ENCODE results near the gene BCL2L1. TPM values are rescaled to one million over a fixed set of nuclear protein-coding genes. Genes with fewer than 3 reads are reported as not detected.
A peak's percentile ranks its signal among the peaks of the same experiment; 100 is the strongest.

Gene BCL2L1
- polyA plus RNA-seq (2012; ENCODE audit: low read depth, missing spikeins): 40.2 TPM

DNA sequence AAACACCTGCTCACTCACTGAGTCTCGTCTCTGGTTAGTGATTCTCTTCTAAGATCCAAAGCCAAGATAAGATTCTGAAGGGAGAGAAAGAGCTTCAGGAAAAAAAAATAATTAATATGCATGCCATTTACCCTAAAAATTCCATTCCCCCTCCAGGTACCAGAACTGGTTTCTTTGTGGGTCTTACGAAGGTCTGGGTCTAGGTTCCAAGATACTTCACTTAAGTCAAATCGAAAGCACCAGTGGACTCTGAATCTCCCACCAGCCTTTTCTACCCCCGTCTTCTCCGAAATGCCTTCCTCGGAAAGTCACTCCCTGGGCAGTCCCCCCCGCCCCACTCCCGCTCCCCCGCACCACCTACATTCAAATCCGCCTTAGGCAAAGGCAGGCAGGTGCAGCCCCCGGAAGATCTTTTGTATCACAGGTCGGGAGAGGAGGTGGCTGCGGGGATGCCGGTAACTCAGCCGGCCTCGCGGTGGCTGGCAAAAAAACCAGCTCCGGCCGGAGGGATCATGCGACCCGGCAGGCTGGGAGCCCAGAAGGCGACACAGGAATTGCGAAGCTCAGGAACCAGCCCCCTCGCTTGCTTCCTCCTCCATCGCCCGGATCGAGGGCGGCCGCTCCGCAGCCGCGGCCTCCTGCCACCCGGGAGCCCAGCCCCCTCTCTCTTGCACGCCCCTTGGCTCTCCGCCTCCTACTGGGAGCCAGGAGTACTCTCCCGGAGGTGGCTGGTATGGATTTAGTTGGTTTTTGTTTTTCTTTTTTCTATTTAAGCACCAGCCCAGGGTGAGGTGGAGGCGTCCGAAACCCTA is at the start of gene BCL2L1:
TSS of gene BCL2L1 (minus strand) at position 612 of the 812 bp plus-strand sequence. CDS start 650 bp downstream, outside the sequence.
- TF ChIP-seq POLR2AphosphoS5 (IDR thresholded peaks at IDR 0.05; ENCODE audit: low read depth, low read length): 0 out of 2 replicates have a peak, but pooled peaks have one; percentile 18
- no peak for TF ChIP-seq PAX5 (IDR thresholded peaks at IDR 0.05; ENCODE audit: insufficient read depth, low read length, severe bottlenecking)
- TF ChIP-seq POLR2A (IDR thresholded peaks at IDR 0.05; ENCODE audit: low read depth, low read length): peak; percentile 36; the same call in 1 of the 2 replicates
- TF ChIP-seq POU2F2 (IDR thresholded peaks at IDR 0.05; ENCODE audit: low read depth, low read length): peak; percentile 29; the same call in 1 of the 2 replicates
- no peak for TF ChIP-seq SPI1 (IDR thresholded peaks at IDR 0.05; ENCODE audit: low read depth, low read length)
- no peak for TF ChIP-seq TAF1 (IDR thresholded peaks at IDR 0.05; ENCODE audit: low read depth, low read length)
- no peak for FAIRE-seq
- no peak for DNase-seq (ENCODE audit: insufficient read length, low spot score)

DNA sequence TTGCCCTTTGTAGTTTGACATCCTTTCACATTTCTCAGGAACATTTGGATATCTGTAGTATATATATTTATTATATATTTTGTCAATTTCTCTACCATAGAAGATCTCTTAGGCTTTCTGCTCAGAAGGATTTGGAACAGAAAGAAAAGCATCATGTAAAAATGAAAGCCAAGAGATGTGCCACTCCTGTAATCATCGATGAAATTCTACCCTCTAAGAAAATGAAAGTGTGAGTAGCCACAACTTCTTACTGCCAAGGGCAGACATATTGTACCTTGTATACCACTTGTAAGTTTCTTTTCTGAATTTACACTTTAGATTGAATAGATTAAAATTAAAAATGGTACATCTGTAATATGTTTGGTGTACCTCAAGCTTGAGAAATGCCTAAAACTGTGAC is 47.6 kb upstream of the BCL2L1 start:
- FAIRE-seq: no peak
- DNase-seq (ENCODE audit: insufficient read length, low spot score): no peak
- TF ChIP-seq POU2F2 (IDR thresholded peaks at IDR 0.05; ENCODE audit: low read depth, low read length) (no peak), TAF1 (IDR thresholded peaks at IDR 0.05; ENCODE audit: low read depth, low read length) (no peak), POLR2A (IDR thresholded peaks at IDR 0.05; ENCODE audit: low read depth, low read length) (no peak), PAX5 (IDR thresholded peaks at IDR 0.05; ENCODE audit: insufficient read depth, low read length, severe bottlenecking) (no peak), POLR2AphosphoS5 (IDR thresholded peaks at IDR 0.05; ENCODE audit: low read depth, low read length) (no peak), SPI1 (IDR thresholded peaks at IDR 0.05; ENCODE audit: low read depth, low read length) (no peak)

DNA sequence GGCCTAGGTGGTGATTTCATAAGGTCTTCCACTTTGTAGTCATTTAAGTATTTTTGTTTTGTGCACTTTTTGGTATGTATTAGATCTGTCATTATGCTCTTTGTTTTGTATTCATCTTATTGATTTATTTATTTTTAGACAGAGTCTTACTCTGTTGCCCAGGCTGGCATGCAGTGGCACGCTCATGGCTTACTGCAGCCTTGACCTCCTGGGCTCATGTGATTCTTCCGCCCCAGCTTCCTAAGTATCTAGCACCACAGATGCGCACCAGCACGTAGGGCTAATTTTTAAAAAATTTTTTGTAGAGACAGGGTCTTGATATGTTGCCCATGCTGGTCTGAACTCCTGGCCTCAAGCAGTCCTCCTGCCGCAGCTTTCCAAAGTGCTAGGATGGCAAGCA is 47.0 kb upstream of the BCL2L1 start:
- FAIRE-seq: no peak
- no peak for TF ChIP-seq POU2F2 (IDR thresholded peaks at IDR 0.05; ENCODE audit: low read depth, low read length)
- TF ChIP-seq POLR2A (IDR thresholded peaks at IDR 0.05; ENCODE audit: low read depth, low read length): no peak
- TF ChIP-seq PAX5 (IDR thresholded peaks at IDR 0.05; ENCODE audit: insufficient read depth, low read length, severe bottlenecking): no peak
- TF ChIP-seq SPI1 (IDR thresholded peaks at IDR 0.05; ENCODE audit: low read depth, low read length): no peak
- no peak for DNase-seq (ENCODE audit: insufficient read length, low spot score)

DNA sequence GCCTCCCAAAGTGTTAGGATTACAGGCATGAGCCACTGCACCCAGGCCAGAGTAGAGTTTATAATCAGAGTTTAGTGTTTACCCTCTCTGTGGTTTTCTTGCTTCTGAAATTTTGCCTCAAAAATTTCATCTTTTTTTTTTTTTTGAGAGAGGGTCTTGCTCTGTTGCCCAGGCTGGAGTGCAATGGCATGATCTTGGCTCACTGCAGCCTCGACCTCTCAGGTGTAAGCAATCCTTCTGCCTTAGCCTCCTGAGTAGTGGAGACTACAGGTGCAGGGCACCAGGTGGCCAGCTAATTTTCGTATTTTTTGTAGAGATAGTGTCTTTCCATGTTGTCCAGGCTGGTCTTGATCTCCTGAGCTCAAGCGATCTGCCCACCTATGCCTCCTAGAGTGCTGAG is 45.1 kb upstream of the BCL2L1 start:
- TF ChIP-seq POLR2A (IDR thresholded peaks at IDR 0.05; ENCODE audit: low read depth, low read length): no peak
- TF ChIP-seq PAX5 (IDR thresholded peaks at IDR 0.05; ENCODE audit: insufficient read depth, low read length, severe bottlenecking): no peak
- TF ChIP-seq SPI1 (IDR thresholded peaks at IDR 0.05; ENCODE audit: low read depth, low read length): no peak
- no peak for TF ChIP-seq TAF1 (IDR thresholded peaks at IDR 0.05; ENCODE audit: low read depth, low read length)
- no peak for TF ChIP-seq POLR2AphosphoS5 (IDR thresholded peaks at IDR 0.05; ENCODE audit: low read depth, low read length)
- no peak for TF ChIP-seq POU2F2 (IDR thresholded peaks at IDR 0.05; ENCODE audit: low read depth, low read length)
- DNase-seq (ENCODE audit: insufficient read length, low spot score) (no peak), FAIRE-seq (no peak)

DNA sequence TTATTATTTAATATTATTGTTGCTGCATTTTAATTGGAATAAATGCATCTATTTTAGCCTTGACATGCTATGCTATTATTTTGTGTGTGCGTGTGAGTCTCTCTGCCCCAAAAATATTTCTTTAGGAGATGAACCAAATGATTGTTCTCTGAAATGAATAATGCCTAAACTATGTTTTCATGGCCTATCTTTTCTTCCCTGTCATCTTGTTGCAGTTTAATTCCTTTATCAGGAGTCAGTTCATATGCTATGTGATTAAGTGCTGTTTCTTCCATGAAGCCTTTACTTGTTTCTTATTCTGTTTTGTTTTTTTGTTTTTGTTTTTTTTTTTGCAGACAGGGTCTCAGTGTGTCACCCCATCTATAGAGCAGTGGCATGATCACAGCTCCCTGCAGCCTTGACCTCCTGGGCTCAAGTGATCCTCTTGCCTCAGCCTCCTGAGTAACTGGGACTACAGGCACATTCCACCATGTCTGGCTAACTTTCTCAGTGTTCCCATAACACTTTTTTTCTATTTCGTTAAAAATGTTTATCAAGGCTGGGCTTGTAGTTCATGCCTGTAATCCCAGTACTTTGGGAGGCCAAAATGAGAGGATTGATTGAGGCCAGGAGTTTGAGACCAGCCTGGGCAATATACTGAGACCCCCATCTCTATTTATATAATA is 42.1 kb upstream of the BCL2L1 start:
- no peak for TF ChIP-seq TAF1 (IDR thresholded peaks at IDR 0.05; ENCODE audit: low read depth, low read length)
- no peak for TF ChIP-seq POLR2AphosphoS5 (IDR thresholded peaks at IDR 0.05; ENCODE audit: low read depth, low read length)
- no peak for TF ChIP-seq SPI1 (IDR thresholded peaks at IDR 0.05; ENCODE audit: low read depth, low read length)
- TF ChIP-seq PAX5 (IDR thresholded peaks at IDR 0.05; ENCODE audit: insufficient read depth, low read length, severe bottlenecking): no peak
- TF ChIP-seq POU2F2 (IDR thresholded peaks at IDR 0.05; ENCODE audit: low read depth, low read length): no peak
- TF ChIP-seq POLR2A (IDR thresholded peaks at IDR 0.05; ENCODE audit: low read depth, low read length): no peak
- FAIRE-seq (no peak), DNase-seq (ENCODE audit: insufficient read length, low spot score) (no peak)

DNA sequence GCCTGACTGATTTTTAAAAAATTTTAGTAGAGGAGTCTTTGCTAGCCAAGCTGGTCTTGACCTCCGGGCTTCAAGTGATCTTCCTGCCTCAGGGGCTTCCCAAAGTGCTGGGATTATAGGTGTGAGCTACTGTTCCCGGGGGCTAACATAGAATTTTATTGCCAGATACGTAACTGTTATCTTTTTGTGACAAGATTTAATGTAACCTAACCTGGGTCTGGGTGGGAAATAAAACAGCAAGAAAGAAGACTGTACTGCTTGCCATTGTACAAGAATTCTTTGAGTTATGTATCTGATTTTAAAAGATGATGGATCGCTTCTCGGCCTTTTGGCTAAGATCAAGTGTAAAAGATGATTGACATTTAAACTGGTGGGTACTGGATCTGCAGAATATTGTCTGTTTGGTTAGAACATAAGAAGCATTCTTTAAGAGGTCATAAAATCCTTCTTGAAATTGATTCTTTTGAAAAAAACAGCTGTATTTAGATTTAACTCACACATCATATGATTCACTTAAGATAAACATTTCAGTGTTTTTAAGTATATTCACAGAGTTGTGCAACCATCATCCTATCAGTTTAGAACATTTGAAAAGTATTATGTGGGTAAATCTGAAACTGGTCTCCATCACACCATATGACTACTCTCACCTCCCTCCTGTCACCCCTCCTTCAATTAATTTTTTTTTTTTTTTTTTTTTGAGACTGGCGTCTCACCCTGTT is 38.0 kb upstream of the BCL2L1 start:
- TF ChIP-seq POLR2A (IDR thresholded peaks at IDR 0.05; ENCODE audit: low read depth, low read length) (no peak), SPI1 (IDR thresholded peaks at IDR 0.05; ENCODE audit: low read depth, low read length) (no peak), POU2F2 (IDR thresholded peaks at IDR 0.05; ENCODE audit: low read depth, low read length) (no peak), TAF1 (IDR thresholded peaks at IDR 0.05; ENCODE audit: low read depth, low read length) (no peak), PAX5 (IDR thresholded peaks at IDR 0.05; ENCODE audit: insufficient read depth, low read length, severe bottlenecking) (no peak)
- FAIRE-seq (no peak), DNase-seq (ENCODE audit: insufficient read length, low spot score) (no peak)

DNA sequence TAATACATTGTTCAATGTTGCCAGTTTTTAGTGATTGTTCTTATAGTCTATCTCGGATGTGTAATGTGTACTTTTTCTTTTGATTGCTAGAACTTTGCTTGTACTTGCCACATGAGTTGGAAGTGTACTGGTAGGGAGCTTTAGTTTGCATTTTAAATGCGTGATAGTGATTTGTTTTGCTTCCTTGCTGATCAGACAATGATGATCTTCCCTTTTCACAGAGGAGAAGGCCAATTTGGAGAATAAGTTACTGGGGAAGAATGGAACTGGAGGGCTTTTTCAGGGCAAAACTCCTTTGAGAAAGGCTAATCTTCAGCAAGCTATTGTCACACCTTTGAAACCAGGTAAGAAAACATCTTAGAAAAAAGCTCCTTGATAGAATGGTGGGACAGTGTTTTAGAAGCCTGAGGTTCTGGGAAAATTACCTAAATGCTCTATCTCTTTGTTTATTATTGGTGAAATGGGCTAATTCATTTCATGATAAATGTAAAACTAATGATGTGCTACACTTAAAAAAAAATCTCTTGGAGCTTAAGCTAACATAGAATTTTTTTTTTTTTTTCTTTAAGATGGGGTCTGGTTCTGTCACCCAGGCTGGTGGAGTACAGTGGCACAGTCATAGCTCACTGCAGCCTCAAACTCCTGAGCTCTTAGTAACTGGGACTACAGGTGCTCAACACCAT is 37.3 kb upstream of the BCL2L1 start:
- FAIRE-seq (no peak), DNase-seq (ENCODE audit: insufficient read length, low spot score) (no peak)
- no peak for TF ChIP-seq TAF1 (IDR thresholded peaks at IDR 0.05; ENCODE audit: low read depth, low read length)
- TF ChIP-seq POLR2A (IDR thresholded peaks at IDR 0.05; ENCODE audit: low read depth, low read length): no peak
- no peak for TF ChIP-seq POU2F2 (IDR thresholded peaks at IDR 0.05; ENCODE audit: low read depth, low read length)
- no peak for TF ChIP-seq POLR2AphosphoS5 (IDR thresholded peaks at IDR 0.05; ENCODE audit: low read depth, low read length)
- TF ChIP-seq PAX5 (IDR thresholded peaks at IDR 0.05; ENCODE audit: insufficient read depth, low read length, severe bottlenecking): no peak
- TF ChIP-seq SPI1 (IDR thresholded peaks at IDR 0.05; ENCODE audit: low read depth, low read length): no peak

DNA sequence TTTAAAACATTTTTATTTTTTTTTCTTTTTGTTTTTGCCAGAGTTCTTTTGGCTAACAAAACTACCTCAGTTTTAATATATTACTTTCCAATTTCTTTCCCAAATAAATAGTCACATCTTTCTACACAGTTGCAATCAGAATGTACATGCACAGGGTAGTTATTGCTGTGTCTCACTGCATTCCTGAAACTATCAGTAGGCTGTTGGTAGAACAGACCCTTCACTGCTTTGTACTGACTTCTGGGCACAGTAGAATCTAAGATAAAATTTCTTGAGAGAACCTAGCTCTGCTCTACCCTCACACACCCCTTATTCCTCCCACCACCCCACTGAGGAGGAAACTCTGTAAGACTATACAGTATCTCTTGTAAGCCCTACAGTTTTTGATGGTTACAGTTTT is 36.3 kb upstream of the BCL2L1 start:
- no peak for DNase-seq (ENCODE audit: insufficient read length, low spot score)
- no peak for TF ChIP-seq POLR2A (IDR thresholded peaks at IDR 0.05; ENCODE audit: low read depth, low read length)
- no peak for TF ChIP-seq POU2F2 (IDR thresholded peaks at IDR 0.05; ENCODE audit: low read depth, low read length)
- no peak for TF ChIP-seq POLR2AphosphoS5 (IDR thresholded peaks at IDR 0.05; ENCODE audit: low read depth, low read length)
- no peak for TF ChIP-seq TAF1 (IDR thresholded peaks at IDR 0.05; ENCODE audit: low read depth, low read length)
- no peak for TF ChIP-seq PAX5 (IDR thresholded peaks at IDR 0.05; ENCODE audit: insufficient read depth, low read length, severe bottlenecking)
- TF ChIP-seq SPI1 (IDR thresholded peaks at IDR 0.05; ENCODE audit: low read depth, low read length): no peak
- no peak for FAIRE-seq

Data from GM12891 (cell line).